C4-2B (cell line): ENCODE measurements around the gene C3orf18.

Experiments
- CTCF ChIP-seq: fragments of 450-650 bp; conservative IDR thresholded peaks from 2 replicates; pipeline ENCODE4 v1.5.1; 2017; ENCODE audit warnings: mild to moderate bottlenecking
- ZFX ChIP-seq: fragments of 450-650 bp; IDR thresholded peaks from 2 replicates; pipeline ENCODE4 v1.6.1; 2017

- TF ChIP-seq CTCF (no peak), ZFX (no peak)
Measured at GRCh38 chr3:50510325-50510724, 57.2 kb downstream of the C3orf18 start.
